Psoas muscle (tissue), 8 donors: Measurements from ENCODE around the gene CHST3. TPM values are rescaled to one million over a fixed set of nuclear protein-coding genes. Genes with fewer than 3 reads are reported as not detected.
"Not testable (repeated sequence)": the region's sequence is repeated elsewhere in the genome, so short reads cannot be mapped to it uniquely, and the experiment has no call there.

Experiments
- ATAC-seq, 4 donors: fragments of 200-7000 bp; cut with Tn5 transposase; one replicate each; pipeline ENCODE4 v1.9.1; 2020; ENCODE audit warnings: moderate library complexity in 3 of 4, mild to moderate bottlenecking in 2 of 4
- DNase-seq, 2 donors: peaks; one replicate each; pipeline ENCODE4 v3.0.0-alpha.2; 2020
- H3K27ac ChIP-seq: fragments of 200-600 bp; one replicate; pipeline ENCODE4 v1.8.0; 2022
- H3K27me3 ChIP-seq, 3 donors: fragments of 200-600 bp in 1 of 3; one replicate each; pipeline versions ENCODE4 v1.6.1 to v1.8.0; 2013 to 2022; ENCODE audit warnings: low read length in 2 of 3, mild to moderate bottlenecking in 2 of 3, moderate library complexity in 1 of 3; ENCODE audit not compliant: insufficient read depth in 3 of 3
- H3K36me3 ChIP-seq, 2 donors: fragments of 200-600 bp in 1 of 2; one replicate each; pipeline versions ENCODE4 v1.6.1 to v1.8.0; 2013 to 2022; ENCODE audit warnings: low read depth in 1 of 2, mild to moderate bottlenecking in 1 of 2, moderate library complexity in 1 of 2; ENCODE audit not compliant: insufficient read depth in 1 of 2
- H3K4me1 ChIP-seq: fragments of 200-600 bp; one replicate; pipeline ENCODE4 v1.8.0; 2022
- H3K4me3 ChIP-seq: fragments of 200-600 bp; one replicate; pipeline ENCODE4 v1.8.0; 2022; ENCODE audit warnings: mild to moderate bottlenecking
- H3K9me3 ChIP-seq: fragments of 200-600 bp; one replicate; pipeline ENCODE4 v1.8.0; 2022
- CTCF ChIP-seq: fragments of 200-600 bp; IDR thresholded peaks from one replicate; pipeline ENCODE4 v1.8.0; 2022; ENCODE audit warnings: antibody characterized with exemption
- WGBS, 3 donors: extraction: QIAGEN DNeasy Blood & Tissue Kit; methylation state at CpG; one replicate each; pipeline versions ENCODE4 v1.1.6 to v1.1.7; 2013; 5-methylcytosine and 5-hydroxymethylcytosine counted together
- intact Hi-C, 2 donors: fragments of 100-400 bp; cut with DNase I; formaldehyde crosslinking; loops; one replicate each; pipeline versions ENCODE4 v1.11.0 to v1.14.2; 2022
- polyA plus RNA-seq, 3 donors: library from polyadenylated mRNA; stranded (reverse); fragments of 200-250 nt; gene quantifications; one replicate each; pipeline ENCODE4 v1.2.3, GENCODE V29; 2013
- total RNA-seq, 4 donors: library from RNA; stranded (reverse); fragmentation: NEBNext Ultra II Directional in 2 of 4; extraction: Animal tissue kit (Norgen Biotek cat#: 25700) in 2 of 4; gene quantifications; one replicate each; pipeline versions ENCODE4 v1.2.1 to v1.2.4, GENCODE V29; 2021 to 2023
- donor health status: healthy with polysubstance abuse.
- donor health status: DM: no; HTN: no; CAD: no; lungs with moderate emphysema.
- donor health status: Bipolar disorder and iron deficiency.
- donor health status: healthy.
- donor health status: DM: yes; HTN: yes; CAD: no.
- donor health status: DM: no; HTN: no; CAD: no.
- donor health status: DM: no; HTN: no; CAD: no.
- donor health status: DM: yes; HTN: yes; CAD: no.

The CHST3 gene
- total and polyA plus RNA-seq, 7 donors = 3.3 to 44.0 (median 12.1) TPM

- DNase-seq (peak in 1 of 2 donors; percentile 49), ATAC-seq (peak; percentile 43 to 71 (median 62))
- H3K27ac ChIP-seq = peak overlapping the region; percentile 42
- no peaks in the 10 kb centered on the region for H3K36me3 ChIP-seq
- no peak overlapping the region for H3K4me3 ChIP-seq
- intact Hi-C loops = no loop called here
- WGBS, 3 donors = 51 to 72% (median 52%) methylated on average over 4 of the region's 4 CpGs
- TF ChIP-seq CTCF = peak; percentile 8
- no peaks in the 10 kb centered on the region for H3K27me3 ChIP-seq
- H3K4me1 ChIP-seq = peaks cover 55% of the 10 kb centered on the region
- H3K9me3 ChIP-seq = no peaks in the 10 kb centered on the region
These were observed 21.5 kb downstream of the CHST3 start for GRCh38 chr10:71985542-71986250.

GRCh38 chr10:71988895-71989294 is 24.7 kb downstream of the CHST3 start:
- H3K4me1 ChIP-seq = peaks cover 29% of the 10 kb centered on the region
- ATAC-seq, H3K9me3 ChIP-seq, H3K27me3 ChIP-seq, H3K27ac ChIP-seq, H3K36me3 ChIP-seq, H3K4me3 ChIP-seq, intact Hi-C loops: not testable (repeated sequence)
- WGBS, 3 donors = 93 to 97% (median 97%) methylated on average over 6 of the region's 6 CpGs
- DNase-seq = peak in 1 of 2 donors; percentile 18

- Histone ChIP-seq H3K27ac (no peak overlapping the region), H3K9me3 (no peaks in the 10 kb centered on the region), H3K4me3 (no peak overlapping the region), H3K27me3 (no peaks in the 10 kb centered on the region), H3K36me3 (no peaks in the 10 kb centered on the region), H3K4me1 (peaks cover 21% of the 10 kb centered on the region)
- 62 to 83% (median 75%) methylated on average over 6 of the region's 6 CpGs for WGBS, 3 donors
- no peak for ATAC-seq
- no peak for TF ChIP-seq CTCF
- intact Hi-C loops = no loop called here
- DNase-seq = peak in 1 of 2 donors; percentile 9
These were observed 25.7 kb downstream of the CHST3 start for GRCh38 chr10:71989661-71990454.

- 70 to 82% (median 75%) methylated on average over 7 of the region's 7 CpGs for WGBS, 3 donors
- Histone ChIP-seq H3K27me3 (no peaks in the 10 kb centered on the region), H3K36me3 (no peaks in the 10 kb centered on the region), H3K4me1 (peaks cover 18% of the 10 kb centered on the region), H3K4me3 (no peak overlapping the region), H3K9me3 (no peaks in the 10 kb centered on the region), H3K27ac (no peak overlapping the region)
- peak in 1 of 4 donors; percentile 21 for ATAC-seq
- intact Hi-C loops = no loop called here
- peak in 1 of 2 donors; percentile 46 for DNase-seq
- TF ChIP-seq CTCF = no peak
These were observed 26.6 kb downstream of the CHST3 start for GRCh38 chr10:71990706-71991269.

- intact Hi-C loops = no loop called here
- H3K27ac ChIP-seq = peak overlapping the region; percentile 78
- no peaks in the 10 kb centered on the region for H3K27me3 ChIP-seq
- no peak overlapping the region for H3K4me3 ChIP-seq
- no peak for DNase-seq
- WGBS, 3 donors = 87 to 99% (median 91%) methylated on average over 3 of the region's 3 CpGs
- H3K36me3 ChIP-seq = no peaks in the 10 kb centered on the region
- H3K4me1 ChIP-seq = peaks cover 50% of the 10 kb centered on the region
- no peak for TF ChIP-seq CTCF
- no peak for ATAC-seq
- no peaks in the 10 kb centered on the region for H3K9me3 ChIP-seq
These were observed 31.3 kb downstream of the CHST3 start for GRCh38 chr10:71995449-71995848.
